GM12873 (cell line): ENCODE measurements around the gene FXR1.

ENCODE experiments used
- TF ChIP-seq, protein P1 (sequence below): IDR thresholded peaks from 2 replicates; pipeline ENCODE4 v1.5.1; 2012; ENCODE audit warnings: low read depth, mild to moderate bottlenecking, moderate library complexity, low read length, control low read depth; ENCODE audit not compliant: insufficient read depth; ENCODE audit errors: missing control alignments

Gene FXR1

GRCh38 chr3:180922242-180922641 lies 9.8 kb downstream of the FXR1 start:
- TF ChIP-seq, protein P1, sequence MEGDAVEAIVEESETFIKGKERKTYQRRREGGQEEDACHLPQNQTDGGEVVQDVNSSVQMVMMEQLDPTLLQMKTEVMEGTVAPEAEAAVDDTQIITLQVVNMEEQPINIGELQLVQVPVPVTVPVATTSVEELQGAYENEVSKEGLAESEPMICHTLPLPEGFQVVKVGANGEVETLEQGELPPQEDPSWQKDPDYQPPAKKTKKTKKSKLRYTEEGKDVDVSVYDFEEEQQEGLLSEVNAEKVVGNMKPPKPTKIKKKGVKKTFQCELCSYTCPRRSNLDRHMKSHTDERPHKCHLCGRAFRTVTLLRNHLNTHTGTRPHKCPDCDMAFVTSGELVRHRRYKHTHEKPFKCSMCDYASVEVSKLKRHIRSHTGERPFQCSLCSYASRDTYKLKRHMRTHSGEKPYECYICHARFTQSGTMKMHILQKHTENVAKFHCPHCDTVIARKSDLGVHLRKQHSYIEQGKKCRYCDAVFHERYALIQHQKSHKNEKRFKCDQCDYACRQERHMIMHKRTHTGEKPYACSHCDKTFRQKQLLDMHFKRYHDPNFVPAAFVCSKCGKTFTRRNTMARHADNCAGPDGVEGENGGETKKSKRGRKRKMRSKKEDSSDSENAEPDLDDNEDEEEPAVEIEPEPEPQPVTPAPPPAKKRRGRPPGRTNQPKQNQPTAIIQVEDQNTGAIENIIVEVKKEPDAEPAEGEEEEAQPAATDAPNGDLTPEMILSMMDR: no peak

GRCh38 chr3:180923561-180923960 lies 11.1 kb downstream of the FXR1 start:
- TF ChIP-seq, protein P1: no peak

DNA sequence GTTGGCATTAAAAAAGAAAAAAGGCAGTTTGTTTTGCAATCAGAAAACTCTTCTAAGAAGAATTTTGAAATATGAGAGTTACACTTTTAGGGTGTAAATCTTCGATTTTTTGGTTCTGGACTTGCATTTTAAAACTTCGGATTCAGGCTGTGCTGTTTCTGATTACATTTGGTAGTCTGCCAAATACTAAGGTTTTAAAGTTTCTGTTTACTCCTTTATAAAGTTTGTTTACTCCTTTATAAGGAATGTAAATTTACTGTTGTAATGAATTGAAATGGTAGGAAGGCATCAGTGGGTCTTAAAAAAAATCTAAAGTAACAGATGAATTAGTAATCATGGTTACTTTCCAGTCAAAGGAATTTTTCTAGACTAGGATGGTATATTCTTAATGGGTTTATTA lies 14.1 kb downstream of the FXR1 start:
- TF ChIP-seq, protein P1: no peak

- TF ChIP-seq, protein P1: no peak
Measured at GRCh38 chr3:180929376-180929775, 16.9 kb downstream of the FXR1 start.

GRCh38 chr3:180930526-180930925 lies 18.1 kb downstream of the FXR1 start:
- TF ChIP-seq, protein P1: no peak

DNA sequence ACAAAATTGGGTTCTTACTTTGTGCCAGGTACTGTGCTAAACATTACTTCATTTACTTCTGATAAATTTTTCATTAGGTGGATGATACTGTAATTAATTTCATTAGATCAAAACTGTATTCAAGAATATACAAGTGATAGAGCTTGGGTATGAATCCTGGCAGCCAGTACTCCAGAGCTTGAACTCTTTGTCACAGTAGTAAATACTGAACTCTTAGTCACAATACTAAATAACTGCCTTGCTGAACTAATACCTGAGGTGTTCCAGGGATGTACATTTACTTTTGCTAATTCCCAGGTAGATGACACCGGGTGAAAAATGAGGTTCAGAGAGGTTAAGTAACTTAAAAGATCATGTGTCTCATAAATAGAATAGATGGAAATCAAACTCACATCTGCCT lies 20.3 kb downstream of the FXR1 start:
- TF ChIP-seq, protein P1: no peak

DNA sequence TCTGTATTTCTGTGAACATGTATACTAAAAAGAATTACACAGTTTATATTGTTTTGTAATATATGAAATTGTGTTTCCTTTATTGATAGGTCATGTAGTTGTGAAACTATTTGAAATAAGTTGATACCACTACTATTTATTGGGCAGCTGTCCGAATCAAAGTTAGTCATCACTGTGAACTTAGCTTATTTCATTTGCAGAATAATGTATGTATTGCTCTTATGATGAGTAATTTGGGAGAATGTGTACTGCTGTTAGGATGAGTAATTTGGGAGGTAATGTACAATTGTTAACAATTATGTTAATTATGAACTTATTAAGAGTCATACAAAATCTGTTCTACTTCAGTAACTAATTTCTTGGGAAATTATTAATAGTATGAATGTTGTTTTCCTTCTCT lies 22.2 kb downstream of the FXR1 start:
- TF ChIP-seq, protein P1: no peak
